ENCODE measurements around the gene PDE1C. TPM values are rescaled to one million over a fixed set of nuclear protein-coding genes. Genes with fewer than 3 reads are reported as not detected.

Gene PDE1C
- total RNA-seq, 1 experiment from 2014 or later = 14.1 TPM

DNA sequence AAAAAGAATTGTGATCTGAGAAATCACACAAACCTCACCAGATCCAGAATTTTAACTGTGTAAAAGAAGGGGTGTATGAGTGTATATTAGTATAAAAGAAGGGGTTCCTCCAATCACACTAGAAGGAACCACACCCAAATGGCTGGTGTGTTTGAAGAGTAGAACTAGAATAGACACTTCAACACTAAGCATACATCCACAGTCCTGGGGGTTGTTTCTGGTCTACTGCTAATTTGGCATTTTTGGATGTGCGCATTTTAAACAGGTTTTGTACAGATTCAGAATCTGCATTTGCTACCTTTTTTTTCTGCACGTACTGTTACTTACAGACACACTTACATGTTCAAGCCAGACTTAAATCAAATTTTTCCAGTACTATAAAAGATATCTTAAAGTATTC is 64.6 kb downstream of the PDE1C start:
- CTCF ChIA-PET = no interaction called here
- no peak overlapping the region for H3K9ac ChIP-seq (ENCODE audit: low read length)
- TF ChIP-seq, protein P1, sequence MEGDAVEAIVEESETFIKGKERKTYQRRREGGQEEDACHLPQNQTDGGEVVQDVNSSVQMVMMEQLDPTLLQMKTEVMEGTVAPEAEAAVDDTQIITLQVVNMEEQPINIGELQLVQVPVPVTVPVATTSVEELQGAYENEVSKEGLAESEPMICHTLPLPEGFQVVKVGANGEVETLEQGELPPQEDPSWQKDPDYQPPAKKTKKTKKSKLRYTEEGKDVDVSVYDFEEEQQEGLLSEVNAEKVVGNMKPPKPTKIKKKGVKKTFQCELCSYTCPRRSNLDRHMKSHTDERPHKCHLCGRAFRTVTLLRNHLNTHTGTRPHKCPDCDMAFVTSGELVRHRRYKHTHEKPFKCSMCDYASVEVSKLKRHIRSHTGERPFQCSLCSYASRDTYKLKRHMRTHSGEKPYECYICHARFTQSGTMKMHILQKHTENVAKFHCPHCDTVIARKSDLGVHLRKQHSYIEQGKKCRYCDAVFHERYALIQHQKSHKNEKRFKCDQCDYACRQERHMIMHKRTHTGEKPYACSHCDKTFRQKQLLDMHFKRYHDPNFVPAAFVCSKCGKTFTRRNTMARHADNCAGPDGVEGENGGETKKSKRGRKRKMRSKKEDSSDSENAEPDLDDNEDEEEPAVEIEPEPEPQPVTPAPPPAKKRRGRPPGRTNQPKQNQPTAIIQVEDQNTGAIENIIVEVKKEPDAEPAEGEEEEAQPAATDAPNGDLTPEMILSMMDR (conservative IDR thresholded peaks at IDR 0.05; ENCODE audit: low read depth, low read length) = no peak
- TF ChIP-seq EZH2phosphoT487 (IDR thresholded peaks at IDR 0.05; ENCODE audit: borderline replicate concordance, low read length) = no peak
- H3K36me3 ChIP-seq (ENCODE audit: low read depth, low read length) = no peaks in the 10 kb centered on the region; the same call in 1 of the 2 replicates
- POLR2A ChIA-PET (ENCODE audit: unreplicated experiment) = no interaction called here
- no peaks in the 10 kb centered on the region for H3K4me1 ChIP-seq (ENCODE audit: insufficient read depth, low read length)
- H3F3A ChIP-seq (ENCODE audit: low read length, unreplicated experiment) = no peaks in the 10 kb centered on the region
- DNase-seq = no peak
- no peak overlapping the region for H3K4me2 ChIP-seq (ENCODE audit: low read length)
- H3K79me2 ChIP-seq (ENCODE audit: low read length) = no peaks in the 10 kb centered on the region
- no peak overlapping the region for H2AFZ ChIP-seq (ENCODE audit: low read length)
- no peak overlapping the region for H3K27ac ChIP-seq (ENCODE audit: low read length)
- no TSS peak for BruUV-seq (replicated peaks)
- peaks cover 5% of the 10 kb centered on the region; the same call in 1 of the 2 replicates for H3K9me3 ChIP-seq (ENCODE audit: low read length)
- no peak for ATAC-seq
- no peaks in the 10 kb centered on the region for H3K9me2 ChIP-seq (replicated peaks; ENCODE audit: low read length)
- H4K20me1 ChIP-seq (ENCODE audit: low read length) = no peaks in the 10 kb centered on the region
- H3K27me3 ChIP-seq (ENCODE audit: low read length) = no peaks in the 10 kb centered on the region
- H3K4me3 ChIP-seq (ENCODE audit: low read length) = no peak overlapping the region
- intact Hi-C loops (cut with micrococcal nuclease) = no loop called here

DNA sequence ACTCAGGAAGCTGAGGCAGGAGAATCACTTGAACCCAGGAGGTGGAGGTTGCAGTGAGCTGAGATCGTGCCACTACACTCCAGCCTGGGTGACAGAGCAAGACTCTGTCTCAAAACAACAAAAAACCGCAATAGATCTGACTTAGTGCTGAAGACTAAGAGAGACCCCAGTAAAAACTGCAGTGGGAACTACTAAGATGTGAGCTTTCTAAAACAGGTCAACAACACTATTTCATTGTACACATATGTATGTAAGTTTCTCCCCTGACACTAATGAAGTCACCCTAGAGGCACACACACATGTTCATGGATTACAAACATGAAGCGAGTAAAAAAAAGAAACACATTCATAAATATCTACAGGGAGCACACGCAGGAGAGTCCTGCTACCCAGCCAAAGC is 68.3 kb downstream of the PDE1C start:
- Histone ChIP-seq H4K20me1 (ENCODE audit: low read length) (no peaks in the 10 kb centered on the region), H3K9me3 (ENCODE audit: low read length) (peaks cover 5% of the 10 kb centered on the region; the same call in 1 of the 2 replicates), H3K79me2 (ENCODE audit: low read length) (no peaks in the 10 kb centered on the region), H3K27ac (ENCODE audit: low read length) (no peak overlapping the region), H2AFZ (ENCODE audit: low read length) (no peak overlapping the region), H3K4me2 (ENCODE audit: low read length) (no peak overlapping the region), H3K9me2 (replicated peaks; ENCODE audit: low read length) (no peaks in the 10 kb centered on the region), H3K4me3 (ENCODE audit: low read length) (no peak overlapping the region), H3K36me3 (ENCODE audit: low read depth, low read length) (no peaks in the 10 kb centered on the region; the same call in 1 of the 2 replicates), H3K27me3 (ENCODE audit: low read length) (no peaks in the 10 kb centered on the region), H3K9ac (ENCODE audit: low read length) (no peak overlapping the region), H3K4me1 (ENCODE audit: insufficient read depth, low read length) (no peaks in the 10 kb centered on the region), H3F3A (ENCODE audit: low read length, unreplicated experiment) (no peaks in the 10 kb centered on the region)
- ATAC-seq = no peak
- intact Hi-C loops (cut with micrococcal nuclease) = no loop called here
- no peak for DNase-seq
- no TSS peak for BruUV-seq (replicated peaks)
- TF ChIP-seq EZH2phosphoT487 (IDR thresholded peaks at IDR 0.05; ENCODE audit: borderline replicate concordance, low read length) = no peak
- no peak for TF ChIP-seq EZH2 (IDR thresholded peaks at IDR 0.05; ENCODE audit: low read length, unreplicated experiment)
- TF ChIP-seq, protein P1 (conservative IDR thresholded peaks at IDR 0.05; ENCODE audit: low read depth, low read length) = no peak
- ChIA-PET CTCF (no interaction called here), POLR2A (ENCODE audit: unreplicated experiment) (no interaction called here)

DNA sequence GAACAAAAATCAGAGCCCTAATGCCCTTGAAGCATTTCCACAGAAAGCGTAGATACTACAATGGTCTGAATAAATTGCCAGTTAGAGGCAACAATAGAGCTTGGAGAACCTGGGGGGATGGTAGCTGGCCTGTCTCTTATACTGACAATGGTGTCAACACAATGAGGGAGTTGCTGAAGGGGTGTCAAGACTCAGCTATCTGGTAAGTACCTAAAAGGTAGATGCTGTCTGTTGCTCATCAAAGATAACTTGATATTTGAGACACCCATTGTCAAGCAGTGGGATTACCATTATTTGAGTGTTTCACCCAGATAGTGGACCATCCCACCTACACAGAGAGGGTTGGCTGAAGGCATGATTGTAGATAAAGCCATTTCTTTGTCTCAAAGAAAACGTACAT is 72.8 kb downstream of the PDE1C start:
- no peaks in the 10 kb centered on the region for H3K79me2 ChIP-seq (ENCODE audit: low read length)
- no peak overlapping the region for H3K4me3 ChIP-seq (ENCODE audit: low read length)
- no peaks in the 10 kb centered on the region; the same call in 1 of the 2 replicates for H3K36me3 ChIP-seq (ENCODE audit: low read depth, low read length)
- H3K9ac ChIP-seq (ENCODE audit: low read length) = no peak overlapping the region
- H3K4me2 ChIP-seq (ENCODE audit: low read length) = no peak overlapping the region
- no peaks in the 10 kb centered on the region for H3F3A ChIP-seq (ENCODE audit: low read length, unreplicated experiment)
- POLR2A ChIA-PET (ENCODE audit: unreplicated experiment) = no interaction called here
- H3K27me3 ChIP-seq (ENCODE audit: low read length) = no peaks in the 10 kb centered on the region
- H2AFZ ChIP-seq (ENCODE audit: low read length) = no peak overlapping the region
- H3K27ac ChIP-seq (ENCODE audit: low read length) = no peak overlapping the region
- intact Hi-C loops (cut with micrococcal nuclease) = no loop called here
- peaks cover 5% of the 10 kb centered on the region; the same call in 1 of the 2 replicates for H3K9me3 ChIP-seq (ENCODE audit: low read length)
- CTCF ChIA-PET = no interaction called here
- H3K9me2 ChIP-seq (replicated peaks; ENCODE audit: low read length) = no peaks in the 10 kb centered on the region
- peaks cover 7% of the 10 kb centered on the region for H3K4me1 ChIP-seq (ENCODE audit: insufficient read depth, low read length)
- no peaks in the 10 kb centered on the region for H4K20me1 ChIP-seq (ENCODE audit: low read length)
- DNase-seq = no peak
- no peak for ATAC-seq
- TF ChIP-seq, protein P1 (conservative IDR thresholded peaks at IDR 0.05; ENCODE audit: low read depth, low read length) = no peak
- TF ChIP-seq EZH2 (IDR thresholded peaks at IDR 0.05; ENCODE audit: low read length, unreplicated experiment) (no peak), EZH2phosphoT487 (IDR thresholded peaks at IDR 0.05; ENCODE audit: borderline replicate concordance, low read length) (no peak)
- no TSS peak for BruUV-seq (replicated peaks)
